GM12878 (cell line): ENCODE results near the gene GSKIP.

ENCODE experiments used
- TCF3 ChIP-seq: IDR thresholded peaks from 2 replicates; pipeline ENCODE4 v1.6.1; 2012; ENCODE audit warnings: low read depth, mild to moderate bottlenecking, low read length, borderline replicate concordance; ENCODE audit not compliant: insufficient read depth
- TF ChIP-seq, protein P1 (sequence below), 3 experiments: IDR thresholded peaks in 2 of 3; conservative IDR thresholded peaks in 1 of 3; 2 replicates each; pipeline ENCODE4 v1.5.1; 2011; ENCODE audit warnings: low read depth in 3 of 3, low read length in 3 of 3, mild to moderate bottlenecking in 3 of 3, control low read depth in 2 of 3, moderate library complexity in 2 of 3, inconsistent platforms in 1 of 3, mixed read lengths in 1 of 3; ENCODE audit not compliant: control insufficient read depth in 2 of 3, insufficient read depth in 1 of 3; ENCODE audit errors: extremely low read depth in 1 of 3
- TF ChIP-seq, protein P2 (sequence below): fragments of 450-650 bp; conservative IDR thresholded peaks from 2 replicates; pipeline ENCODE4 v1.6.1; 2017; ENCODE audit warnings: mild to moderate bottlenecking, moderate library complexity
- TF ChIP-seq, protein P3 (sequence below): fragments of 450-650 bp; IDR thresholded peaks from 2 replicates; pipeline ENCODE4 v1.6.1; 2014; ENCODE audit warnings: mild to moderate bottlenecking

DNA sequence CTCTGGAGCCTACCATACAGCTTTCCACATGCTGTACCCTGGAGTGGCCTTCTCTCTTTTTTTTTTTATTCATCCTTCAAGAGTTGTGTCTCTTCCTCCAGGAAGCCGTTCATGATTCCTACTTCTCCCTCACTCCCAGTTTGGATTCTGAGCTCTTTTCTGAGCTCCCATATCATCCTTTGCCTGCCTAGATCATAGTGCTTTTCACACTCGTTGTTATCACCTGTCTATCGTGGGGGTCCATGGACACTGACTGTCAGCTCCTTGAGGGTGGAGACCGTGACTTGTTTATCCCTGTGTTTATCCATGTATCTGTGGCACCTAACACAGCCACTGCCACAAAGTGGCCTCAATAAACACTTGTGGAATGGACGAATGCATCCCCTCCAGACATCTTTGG lies 35.6 kb downstream of the GSKIP start:
- TF ChIP-seq, protein P1, sequence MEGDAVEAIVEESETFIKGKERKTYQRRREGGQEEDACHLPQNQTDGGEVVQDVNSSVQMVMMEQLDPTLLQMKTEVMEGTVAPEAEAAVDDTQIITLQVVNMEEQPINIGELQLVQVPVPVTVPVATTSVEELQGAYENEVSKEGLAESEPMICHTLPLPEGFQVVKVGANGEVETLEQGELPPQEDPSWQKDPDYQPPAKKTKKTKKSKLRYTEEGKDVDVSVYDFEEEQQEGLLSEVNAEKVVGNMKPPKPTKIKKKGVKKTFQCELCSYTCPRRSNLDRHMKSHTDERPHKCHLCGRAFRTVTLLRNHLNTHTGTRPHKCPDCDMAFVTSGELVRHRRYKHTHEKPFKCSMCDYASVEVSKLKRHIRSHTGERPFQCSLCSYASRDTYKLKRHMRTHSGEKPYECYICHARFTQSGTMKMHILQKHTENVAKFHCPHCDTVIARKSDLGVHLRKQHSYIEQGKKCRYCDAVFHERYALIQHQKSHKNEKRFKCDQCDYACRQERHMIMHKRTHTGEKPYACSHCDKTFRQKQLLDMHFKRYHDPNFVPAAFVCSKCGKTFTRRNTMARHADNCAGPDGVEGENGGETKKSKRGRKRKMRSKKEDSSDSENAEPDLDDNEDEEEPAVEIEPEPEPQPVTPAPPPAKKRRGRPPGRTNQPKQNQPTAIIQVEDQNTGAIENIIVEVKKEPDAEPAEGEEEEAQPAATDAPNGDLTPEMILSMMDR (IDR thresholded peaks at IDR 0.05 in 2 of 3, conservative IDR thresholded peaks at IDR 0.05 in 1 of 3; ENCODE audit: control insufficient read depth in 2 of 3, extremely low read depth in 1 of 3, insufficient read depth in 1 of 3, low read depth in 3 of 3, low read length in 3 of 3), result no peak
- no peak for TF ChIP-seq TCF3
- TF ChIP-seq, protein P2, sequence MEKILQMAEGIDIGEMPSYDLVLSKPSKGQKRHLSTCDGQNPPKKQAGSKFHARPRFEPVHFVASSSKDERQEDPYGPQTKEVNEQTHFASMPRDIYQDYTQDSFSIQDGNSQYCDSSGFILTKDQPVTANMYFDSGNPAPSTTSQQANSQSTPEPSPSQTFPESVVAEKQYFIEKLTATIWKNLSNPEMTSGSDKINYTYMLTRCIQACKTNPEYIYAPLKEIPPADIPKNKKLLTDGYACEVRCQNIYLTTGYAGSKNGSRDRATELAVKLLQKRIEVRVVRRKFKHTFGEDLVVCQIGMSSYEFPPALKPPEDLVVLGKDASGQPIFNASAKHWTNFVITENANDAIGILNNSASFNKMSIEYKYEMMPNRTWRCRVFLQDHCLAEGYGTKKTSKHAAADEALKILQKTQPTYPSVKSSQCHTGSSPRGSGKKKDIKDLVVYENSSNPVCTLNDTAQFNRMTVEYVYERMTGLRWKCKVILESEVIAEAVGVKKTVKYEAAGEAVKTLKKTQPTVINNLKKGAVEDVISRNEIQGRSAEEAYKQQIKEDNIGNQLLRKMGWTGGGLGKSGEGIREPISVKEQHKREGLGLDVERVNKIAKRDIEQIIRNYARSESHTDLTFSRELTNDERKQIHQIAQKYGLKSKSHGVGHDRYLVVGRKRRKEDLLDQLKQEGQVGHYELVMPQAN, result no peak
- TF ChIP-seq, protein P3, sequence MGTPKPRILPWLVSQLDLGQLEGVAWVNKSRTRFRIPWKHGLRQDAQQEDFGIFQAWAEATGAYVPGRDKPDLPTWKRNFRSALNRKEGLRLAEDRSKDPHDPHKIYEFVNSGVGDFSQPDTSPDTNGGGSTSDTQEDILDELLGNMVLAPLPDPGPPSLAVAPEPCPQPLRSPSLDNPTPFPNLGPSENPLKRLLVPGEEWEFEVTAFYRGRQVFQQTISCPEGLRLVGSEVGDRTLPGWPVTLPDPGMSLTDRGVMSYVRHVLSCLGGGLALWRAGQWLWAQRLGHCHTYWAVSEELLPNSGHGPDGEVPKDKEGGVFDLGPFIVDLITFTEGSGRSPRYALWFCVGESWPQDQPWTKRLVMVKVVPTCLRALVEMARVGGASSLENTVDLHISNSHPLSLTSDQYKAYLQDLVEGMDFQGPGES, result no peak
